LNCAP (cell line): ENCODE results near the gene CHCHD6.

Source experiments
- TF ChIP-seq, protein P1 (sequence below): fragments of 450-650 bp; IDR thresholded peaks from 2 replicates; pipeline ENCODE4 v1.5.1; 2017; ENCODE audit warnings: mild to moderate bottlenecking

CHCHD6 gene

GRCh38 chr3:126828306-126828705, 124.3 kb downstream of the CHCHD6 start:
- TF ChIP-seq, protein P1, sequence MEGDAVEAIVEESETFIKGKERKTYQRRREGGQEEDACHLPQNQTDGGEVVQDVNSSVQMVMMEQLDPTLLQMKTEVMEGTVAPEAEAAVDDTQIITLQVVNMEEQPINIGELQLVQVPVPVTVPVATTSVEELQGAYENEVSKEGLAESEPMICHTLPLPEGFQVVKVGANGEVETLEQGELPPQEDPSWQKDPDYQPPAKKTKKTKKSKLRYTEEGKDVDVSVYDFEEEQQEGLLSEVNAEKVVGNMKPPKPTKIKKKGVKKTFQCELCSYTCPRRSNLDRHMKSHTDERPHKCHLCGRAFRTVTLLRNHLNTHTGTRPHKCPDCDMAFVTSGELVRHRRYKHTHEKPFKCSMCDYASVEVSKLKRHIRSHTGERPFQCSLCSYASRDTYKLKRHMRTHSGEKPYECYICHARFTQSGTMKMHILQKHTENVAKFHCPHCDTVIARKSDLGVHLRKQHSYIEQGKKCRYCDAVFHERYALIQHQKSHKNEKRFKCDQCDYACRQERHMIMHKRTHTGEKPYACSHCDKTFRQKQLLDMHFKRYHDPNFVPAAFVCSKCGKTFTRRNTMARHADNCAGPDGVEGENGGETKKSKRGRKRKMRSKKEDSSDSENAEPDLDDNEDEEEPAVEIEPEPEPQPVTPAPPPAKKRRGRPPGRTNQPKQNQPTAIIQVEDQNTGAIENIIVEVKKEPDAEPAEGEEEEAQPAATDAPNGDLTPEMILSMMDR: no peak

DNA sequence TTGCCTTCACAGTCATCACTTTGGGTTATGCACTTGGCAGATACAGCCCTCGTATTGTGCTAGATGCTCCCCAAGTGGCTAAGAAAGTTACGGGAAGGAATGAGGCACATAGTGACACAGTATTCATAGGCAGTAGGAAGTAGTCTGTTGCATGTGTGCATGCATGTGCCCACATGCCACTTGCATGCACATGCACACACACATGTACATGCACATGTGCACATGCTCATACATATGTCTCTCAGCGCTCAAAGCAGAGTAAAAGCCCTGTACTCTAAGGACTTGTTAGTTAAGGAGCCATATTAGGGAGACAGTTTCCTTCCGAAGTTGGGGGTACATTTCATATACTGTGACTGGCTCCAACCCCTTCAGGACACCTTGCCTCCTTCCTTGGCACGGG, 128.9 kb downstream of the CHCHD6 start:
- TF ChIP-seq, protein P1: no peak

DNA sequence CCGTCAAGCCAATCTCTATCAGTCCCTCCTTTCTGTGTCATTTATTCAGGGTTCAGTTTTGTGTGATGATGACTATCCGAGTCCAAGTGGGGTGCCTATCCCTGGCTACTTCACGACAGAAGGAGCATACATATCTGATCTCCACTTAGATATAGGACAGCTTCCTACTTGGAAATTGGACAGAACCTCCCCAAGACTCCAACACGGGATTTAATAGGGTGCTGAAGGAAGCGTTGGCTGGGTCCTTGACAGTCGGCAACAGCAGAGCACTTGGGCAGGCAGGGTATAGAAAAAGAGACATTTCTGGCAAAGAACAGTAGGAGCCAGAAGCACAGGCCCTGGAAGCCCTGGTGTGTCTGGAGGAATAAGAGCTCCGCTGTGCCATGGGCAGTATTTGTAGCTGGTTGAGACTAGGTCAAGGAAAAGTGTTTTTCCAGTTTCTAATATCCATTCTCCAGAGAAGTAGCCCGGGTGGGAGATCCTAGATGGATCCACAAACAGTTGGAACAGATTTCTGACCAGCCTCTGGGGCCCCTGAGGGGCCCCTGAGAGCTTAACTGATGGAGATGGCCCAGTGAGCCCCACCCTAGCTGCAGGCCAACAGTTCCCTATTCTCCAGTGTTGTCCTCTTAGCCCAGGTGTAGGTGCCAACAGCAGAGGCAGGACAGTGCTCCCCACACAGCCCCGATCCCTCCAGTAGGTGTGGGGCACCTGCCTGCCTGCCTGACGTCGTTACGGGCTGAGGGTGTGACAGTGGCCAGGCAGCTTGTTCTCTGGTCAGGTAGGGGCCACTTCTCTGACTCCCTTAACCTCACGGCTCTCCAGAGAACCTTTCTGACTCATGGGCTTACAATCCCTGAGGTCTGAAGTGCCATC, 130.8 kb downstream of the CHCHD6 start:
- TF ChIP-seq, protein P1: no peak

DNA sequence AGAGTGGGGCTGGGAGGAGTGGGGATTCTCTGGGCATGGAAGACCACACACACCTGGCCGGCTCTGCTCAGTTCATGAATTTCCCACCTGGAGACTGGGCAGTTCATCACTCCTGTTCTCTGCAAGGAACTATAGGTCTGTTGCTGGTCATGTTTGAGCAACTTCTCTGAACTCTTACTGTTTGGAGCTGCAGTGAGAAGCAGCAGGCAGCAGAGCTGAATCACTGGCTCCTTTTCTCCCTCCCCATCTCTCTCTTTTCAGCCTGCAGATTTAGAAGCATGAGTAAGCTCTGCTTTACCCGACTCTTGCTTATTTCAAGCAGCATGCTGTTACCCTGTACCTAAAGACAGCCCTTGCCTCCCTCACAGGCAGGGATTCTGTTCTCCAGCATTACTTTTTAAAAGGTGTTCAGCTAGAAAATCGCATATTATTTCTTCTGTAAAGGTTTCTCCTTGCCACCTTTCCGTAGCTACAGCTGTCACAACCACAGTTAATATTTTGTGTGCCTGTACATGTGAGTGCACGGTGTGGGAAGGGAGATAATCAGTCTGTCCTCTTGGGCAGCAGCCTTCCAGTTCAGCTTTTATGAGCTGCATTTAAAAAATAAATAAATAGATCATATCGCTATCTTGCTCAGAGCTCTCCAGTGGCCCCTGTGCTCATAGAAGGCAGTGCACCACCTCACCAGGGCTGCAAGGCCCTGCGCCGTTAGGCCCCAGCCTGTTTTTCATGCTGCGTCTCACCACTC, 131.6 kb downstream of the CHCHD6 start:
- TF ChIP-seq, protein P1: peak; percentile 61

- TF ChIP-seq, protein P1: no peak
These were observed 132.3 kb downstream of the CHCHD6 start for GRCh38 chr3:126836220-126836860.

GRCh38 chr3:126837773-126838172, 133.7 kb downstream of the CHCHD6 start:
- TF ChIP-seq, protein P1: no peak

- TF ChIP-seq, protein P1: no peak
These were observed 142.1 kb downstream of the CHCHD6 start for GRCh38 chr3:126845920-126846715.
